Astrocyte (in vitro differentiated cells and primary cell): ENCODE data around the gene APIP. TPM values are rescaled to one million over a fixed set of nuclear protein-coding genes. Genes with fewer than 3 reads are reported as not detected.

Source experiments
- DNase-seq: peaks from one replicate; pipeline ENCODE4 v3.0.0-alpha.2; 2010; ENCODE audit warnings: low read depth
- FAIRE-seq: peaks from 2 replicates; lab custom pipeline; 2011; peaks lifted over from hg19 to GRCh38; lab: Jason Lieb, UNC
- H2AFZ ChIP-seq: 2 replicates; pipeline ENCODE4 v1.6.0; 2012; ENCODE audit warnings: low read depth, low read length, inconsistent platforms
- H3K27ac ChIP-seq: 2 replicates; pipeline ENCODE4 v1.5.1; 2011; ENCODE audit warnings: low read depth, low read length, inconsistent platforms
- H3K27me3 ChIP-seq: 2 replicates; pipeline ENCODE4 v1.6.0; 2011; ENCODE audit warnings: low read length, inconsistent platforms; ENCODE audit not compliant: insufficient read depth
- H3K36me3 ChIP-seq: 2 replicates; pipeline ENCODE4 v1.5.1; 2011; ENCODE audit warnings: low read length, inconsistent platforms; ENCODE audit not compliant: insufficient read depth
- H3K4me1 ChIP-seq: 2 replicates; pipeline ENCODE4 v1.5.1; 2011; ENCODE audit warnings: low read length, inconsistent platforms; ENCODE audit not compliant: insufficient read depth
- H3K4me2 ChIP-seq: 2 replicates; pipeline ENCODE4 v1.6.0; 2012; ENCODE audit warnings: low read length, inconsistent platforms
- H3K4me3 ChIP-seq: 2 replicates; pipeline ENCODE4 v1.5.1; 2011; ENCODE audit warnings: low read depth, mild to moderate bottlenecking, low read length, inconsistent platforms; ENCODE audit not compliant: insufficient read depth
- H3K79me2 ChIP-seq: 2 replicates; pipeline ENCODE4 v1.6.0; 2012; ENCODE audit warnings: mild to moderate bottlenecking, low read length, inconsistent platforms; ENCODE audit not compliant: insufficient read depth
- H3K9ac ChIP-seq: 2 replicates; pipeline ENCODE4 v1.6.0; 2012; ENCODE audit warnings: mild to moderate bottlenecking, low read length, inconsistent platforms
- H3K9me3 ChIP-seq: 2 replicates; pipeline ENCODE4 v1.5.1; 2012; ENCODE audit warnings: low read depth, mild to moderate bottlenecking, low read length, inconsistent platforms; ENCODE audit not compliant: insufficient read depth
- H4K20me1 ChIP-seq: 2 replicates; pipeline ENCODE4 v1.6.0; 2012; ENCODE audit warnings: low read length, inconsistent platforms; ENCODE audit not compliant: insufficient read depth
- H3K27ac Mint-ChIP-seq: one replicate; pipeline ENCODE4 v1.8.0; 2021; ENCODE audit warnings: mild to moderate bottlenecking, mixed read lengths; ENCODE audit not compliant: unreplicated experiment
- H3K27me3 Mint-ChIP-seq: one replicate; pipeline ENCODE4 v1.8.0; 2021; ENCODE audit warnings: low read depth, mixed read lengths; ENCODE audit not compliant: unreplicated experiment
- H3K36me3 Mint-ChIP-seq: one replicate; pipeline ENCODE4 v1.8.0; 2021; ENCODE audit warnings: low read depth, mixed read lengths; ENCODE audit not compliant: unreplicated experiment
- H3K4me1 Mint-ChIP-seq: one replicate; pipeline ENCODE4 v1.8.0; 2021; ENCODE audit warnings: low read depth, mixed read lengths; ENCODE audit not compliant: unreplicated experiment
- H3K4me3 Mint-ChIP-seq: one replicate; pipeline ENCODE4 v1.8.0; 2021; ENCODE audit warnings: mild to moderate bottlenecking, moderate library complexity, mixed read lengths; ENCODE audit not compliant: unreplicated experiment
- H3K9me3 Mint-ChIP-seq: one replicate; pipeline ENCODE4 v1.8.0; 2021; ENCODE audit warnings: mild to moderate bottlenecking, mixed read lengths; ENCODE audit not compliant: unreplicated experiment
- EZH2 ChIP-seq: IDR thresholded peaks from 2 replicates; pipeline ENCODE4 v1.6.1; 2012; ENCODE audit warnings: mild to moderate bottlenecking, low read length, inconsistent platforms; ENCODE audit not compliant: insufficient read depth
- total RNA-seq: library from RNA; stranded (reverse); gene quantifications from 2 replicates; pipeline ENCODE4 v1.2.1, GENCODE V29; 2021
- TF ChIP-seq, protein P1 (sequence below): IDR thresholded peaks from 2 replicates; pipeline ENCODE4 v1.5.1; 2011; ENCODE audit warnings: low read depth, mild to moderate bottlenecking, inconsistent platforms, low read length, moderate library complexity; ENCODE audit not compliant: insufficient read depth

Gene APIP
- total RNA-seq, 1 donor from 2014 or later, result 13.9 TPM

DNA sequence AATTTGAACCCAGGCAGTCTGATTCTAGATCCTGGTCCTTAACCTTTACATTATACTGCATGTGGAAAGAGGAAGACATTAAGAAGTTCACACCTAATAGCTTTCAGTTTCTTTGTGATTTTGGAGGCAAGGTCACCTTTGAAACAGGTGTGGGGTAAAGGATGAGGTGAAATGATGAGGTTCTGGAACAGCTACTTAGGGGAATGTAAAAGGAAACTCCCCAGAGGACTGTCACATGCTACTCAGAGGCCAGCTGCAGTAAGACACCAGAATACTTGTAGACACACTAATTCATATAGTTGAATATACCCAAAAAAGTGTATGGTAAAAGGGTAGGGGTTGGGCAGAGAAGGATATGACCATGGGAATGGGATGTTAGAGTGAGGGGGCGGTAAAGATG, 5.4 kb downstream of the APIP start:
- Mint-ChIP-seq H3K27ac (no peak overlapping the region), H3K27me3 (no peaks in the 10 kb centered on the region), H3K36me3 (peaks cover 4% of the 10 kb centered on the region), H3K9me3 (no peaks in the 10 kb centered on the region), H3K4me1 (peaks cover 2% of the 10 kb centered on the region), H3K4me3 (no peak overlapping the region)
- Histone ChIP-seq H3K4me1 (peaks cover 5% of the 10 kb centered on the region), H4K20me1 (peaks cover 15% of the 10 kb centered on the region), H3K9ac (no peak overlapping the region), H3K4me2 (no peak overlapping the region), H3K27ac (no peak overlapping the region), H3K36me3 (no peaks in the 10 kb centered on the region), H2AFZ (no peak overlapping the region), H3K4me3 (no peak overlapping the region), H3K79me2 (peaks cover 29% of the 10 kb centered on the region), H3K9me3 (no peaks in the 10 kb centered on the region), H3K27me3 (no peaks in the 10 kb centered on the region)
- FAIRE-seq (no peak), DNase-seq (no peak)
- TF ChIP-seq, protein P1, sequence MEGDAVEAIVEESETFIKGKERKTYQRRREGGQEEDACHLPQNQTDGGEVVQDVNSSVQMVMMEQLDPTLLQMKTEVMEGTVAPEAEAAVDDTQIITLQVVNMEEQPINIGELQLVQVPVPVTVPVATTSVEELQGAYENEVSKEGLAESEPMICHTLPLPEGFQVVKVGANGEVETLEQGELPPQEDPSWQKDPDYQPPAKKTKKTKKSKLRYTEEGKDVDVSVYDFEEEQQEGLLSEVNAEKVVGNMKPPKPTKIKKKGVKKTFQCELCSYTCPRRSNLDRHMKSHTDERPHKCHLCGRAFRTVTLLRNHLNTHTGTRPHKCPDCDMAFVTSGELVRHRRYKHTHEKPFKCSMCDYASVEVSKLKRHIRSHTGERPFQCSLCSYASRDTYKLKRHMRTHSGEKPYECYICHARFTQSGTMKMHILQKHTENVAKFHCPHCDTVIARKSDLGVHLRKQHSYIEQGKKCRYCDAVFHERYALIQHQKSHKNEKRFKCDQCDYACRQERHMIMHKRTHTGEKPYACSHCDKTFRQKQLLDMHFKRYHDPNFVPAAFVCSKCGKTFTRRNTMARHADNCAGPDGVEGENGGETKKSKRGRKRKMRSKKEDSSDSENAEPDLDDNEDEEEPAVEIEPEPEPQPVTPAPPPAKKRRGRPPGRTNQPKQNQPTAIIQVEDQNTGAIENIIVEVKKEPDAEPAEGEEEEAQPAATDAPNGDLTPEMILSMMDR, result no peak
- no peak for TF ChIP-seq EZH2

- H2AFZ ChIP-seq, result no peak overlapping the region
- FAIRE-seq, result no peak
- H3K4me3 Mint-ChIP-seq, result no peak overlapping the region
- peaks cover 15% of the 10 kb centered on the region for H4K20me1 ChIP-seq
- no peak overlapping the region for H3K4me3 ChIP-seq
- H3K36me3 Mint-ChIP-seq, result peaks cover 6% of the 10 kb centered on the region
- no peak overlapping the region for H3K27ac Mint-ChIP-seq
- no peak for DNase-seq
- H3K9me3 Mint-ChIP-seq, result no peaks in the 10 kb centered on the region
- H3K79me2 ChIP-seq, result peaks cover 28% of the 10 kb centered on the region
- no peak overlapping the region for H3K9ac ChIP-seq
- no peaks in the 10 kb centered on the region for H3K27me3 Mint-ChIP-seq
- no peaks in the 10 kb centered on the region for H3K9me3 ChIP-seq
- no peaks in the 10 kb centered on the region for H3K27me3 ChIP-seq
- H3K4me1 Mint-ChIP-seq, result peaks cover under 1% of the 10 kb centered on the region
- peaks cover under 1% of the 10 kb centered on the region for H3K4me1 ChIP-seq
- H3K4me2 ChIP-seq, result no peak overlapping the region
- no peak overlapping the region for H3K27ac ChIP-seq
- no peak for TF ChIP-seq EZH2
- TF ChIP-seq, protein P1, result no peak
- no peaks in the 10 kb centered on the region for H3K36me3 ChIP-seq
Measured at GRCh38 chr11:34909955-34910354, 6.2 kb downstream of the APIP start.

DNA sequence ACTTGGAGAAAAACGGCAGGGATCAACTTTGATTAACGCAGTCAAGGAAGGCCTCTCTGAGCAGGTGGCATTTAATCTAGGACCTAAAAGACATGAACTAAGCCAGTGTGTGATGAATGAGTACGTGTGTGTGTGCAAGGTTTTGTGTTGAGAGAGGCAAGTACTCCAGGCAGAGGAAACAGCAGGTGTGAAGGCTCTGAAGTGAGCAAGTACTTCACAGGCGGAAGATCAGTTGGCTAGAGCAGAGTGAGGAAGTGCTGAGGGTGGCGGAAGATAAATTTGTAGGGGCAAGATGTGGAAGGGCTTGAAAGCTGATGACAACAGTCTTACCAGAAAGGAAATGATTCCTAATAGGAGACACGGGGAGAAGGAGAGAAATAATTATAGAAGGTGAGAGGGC, 6.8 kb downstream of the APIP start:
- peaks cover 28% of the 10 kb centered on the region for H3K79me2 ChIP-seq
- FAIRE-seq, result no peak
- no peak overlapping the region for H3K4me2 ChIP-seq
- no peaks in the 10 kb centered on the region for H3K36me3 ChIP-seq
- Mint-ChIP-seq H3K4me1 (no peaks in the 10 kb centered on the region), H3K4me3 (no peak overlapping the region), H3K27ac (no peak overlapping the region), H3K27me3 (no peaks in the 10 kb centered on the region), H3K9me3 (no peaks in the 10 kb centered on the region), H3K36me3 (peaks cover 6% of the 10 kb centered on the region)
- H3K9ac ChIP-seq, result no peak overlapping the region
- H3K27me3 ChIP-seq, result no peaks in the 10 kb centered on the region
- no peaks in the 10 kb centered on the region for H3K9me3 ChIP-seq
- peaks cover 15% of the 10 kb centered on the region for H4K20me1 ChIP-seq
- DNase-seq, result no peak
- H2AFZ ChIP-seq, result no peak overlapping the region
- TF ChIP-seq, protein P1, result no peak
- no peak for TF ChIP-seq EZH2
- H3K4me3 ChIP-seq, result no peak overlapping the region
- H3K27ac ChIP-seq, result no peak overlapping the region
- H3K4me1 ChIP-seq, result no peaks in the 10 kb centered on the region
